ENCODE results near the gene SREBF2. TPM values are rescaled to one million over a fixed set of nuclear protein-coding genes. Genes with fewer than 3 reads are reported as not detected.
A peak's percentile ranks its signal among the peaks of the same experiment; 100 is the strongest.

SREBF2 gene
- total and polyA plus RNA-seq, 4 experiments from 2014 or later: 14.5 to 112 (median 66.3) TPM

DNA sequence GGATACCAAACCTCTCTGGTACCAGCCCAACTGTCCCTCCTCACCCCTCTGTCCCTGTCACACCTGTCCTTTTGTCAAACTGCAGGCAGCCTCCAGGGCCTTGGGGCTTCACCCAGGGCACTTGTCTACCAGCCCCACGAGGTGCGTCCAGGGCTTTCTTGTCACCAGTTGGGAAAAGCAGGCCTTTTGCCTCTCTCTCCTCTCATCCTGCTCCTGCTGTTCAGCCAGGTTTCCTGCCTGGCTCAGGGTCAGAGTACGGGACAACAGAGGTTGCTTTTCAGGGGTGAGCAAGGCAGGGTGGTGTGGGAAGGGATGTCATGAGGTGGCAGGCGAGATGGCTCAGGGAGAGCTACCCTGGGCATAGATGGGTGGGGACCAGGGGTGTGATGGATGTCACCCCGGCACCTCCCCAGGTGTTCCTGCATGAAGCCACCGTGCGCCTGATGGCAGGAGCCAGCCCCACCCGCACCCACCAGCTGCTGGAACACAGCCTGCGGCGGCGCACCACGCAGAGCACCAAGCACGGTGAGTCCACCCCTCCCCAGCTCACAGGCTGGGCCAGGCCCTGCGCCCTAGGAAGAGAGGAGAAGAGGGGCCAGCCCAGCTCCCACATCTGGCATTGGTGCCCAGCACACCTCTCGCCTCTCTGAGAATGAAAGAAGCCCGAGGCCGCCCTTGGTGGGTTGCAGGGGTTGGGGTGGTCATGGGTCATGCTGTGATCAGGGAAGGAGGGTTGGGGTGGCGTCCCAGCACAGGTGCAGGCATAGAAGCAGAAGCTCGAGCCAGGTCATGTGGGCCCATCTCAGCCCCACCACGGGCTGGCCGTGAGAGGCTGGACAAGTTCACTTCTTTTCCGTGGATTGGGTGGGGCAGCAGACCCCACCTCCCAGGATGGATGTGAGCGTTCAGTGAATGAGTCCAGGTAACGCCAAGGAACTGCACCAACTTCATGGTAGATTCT, 71.8 kb downstream of the SREBF2 start:
- peaks cover 27% of the 10 kb centered on the region for H3K4me1 ChIP-seq (ENCODE audit: insufficient read depth, low read length)
- H3K36me3 ChIP-seq (ENCODE audit: insufficient read depth, low read length): peaks cover 10% of the 10 kb centered on the region
- CTCF ChIA-PET (ENCODE audit: partially characterized antibody): no interaction called here
- no peak overlapping the region for H3K4me3 ChIP-seq (ENCODE audit: low read length in 2 of 2)
- no peak for DNase-seq
- Mint-ChIP-seq H3K4me3 (no peak overlapping the region), H3K27me3 (peaks cover 5 to 6% of the 10 kb centered on the region in 2 donors), H3K27ac (peak overlapping the region in 2 of 7 donors; percentile 13 to 78), H3K36me3 (peaks cover 10 to 26% of the 10 kb centered on the region in 2 donors), H3K9me3 (peaks cover 0 to 4% (median 0%) of the 10 kb centered on the region in 8 donors), H3K4me1 (peaks cover 14 to 27% (median 19%) of the 10 kb centered on the region in 4 donors)
- intact Hi-C loops (cut with micrococcal nuclease): no loop called here
- POLR2A ChIA-PET (ENCODE audit: partially characterized antibody): interaction anchor here (0.6 kb wide), 1 partner anchor 36 kb away, joined by 3 read pairs; no protein-coding TSS in a partner anchor
- H3K9me3 ChIP-seq (ENCODE audit: control insufficient read depth in 1 of 2, low read length in 2 of 2): no peaks in the 10 kb centered on the region
- H3K27me3 ChIP-seq (ENCODE audit: insufficient read depth, low read length): no peaks in the 10 kb centered on the region
- H3K27ac ChIP-seq (ENCODE audit: low read depth, low read length): no peak overlapping the region

GRCh38 chr22:41905411-41906202, 72.7 kb downstream of the SREBF2 start:
- Histone ChIP-seq H3K4me1 (ENCODE audit: insufficient read depth, low read length) (peaks cover 32% of the 10 kb centered on the region), H3K4me3 (ENCODE audit: low read length in 2 of 2) (no peak overlapping the region), H3K9me3 (ENCODE audit: control insufficient read depth in 1 of 2, low read length in 2 of 2) (no peaks in the 10 kb centered on the region), H3K27ac (ENCODE audit: low read depth, low read length) (no peak overlapping the region), H3K27me3 (ENCODE audit: insufficient read depth, low read length) (no peaks in the 10 kb centered on the region), H3K36me3 (ENCODE audit: insufficient read depth, low read length) (peaks cover 7% of the 10 kb centered on the region)
- Mint-ChIP-seq H3K36me3 (peaks cover 10 to 19% of the 10 kb centered on the region in 2 donors), H3K9me3 (peaks cover 0 to 4% (median 0%) of the 10 kb centered on the region in 8 donors), H3K4me3 (no peak overlapping the region), H3K27me3 (peaks cover 5 to 6% of the 10 kb centered on the region in 2 donors), H3K27ac (peak overlapping the region in 3 of 7 donors; percentile 7 to 92 (median 29)), H3K4me1 (peaks cover 14 to 27% (median 19%) of the 10 kb centered on the region in 4 donors)
- ChIA-PET POLR2A (ENCODE audit: partially characterized antibody) (interaction anchor here (0.6 kb wide), 1 partner anchor 35 kb away, joined by 3 read pairs; no protein-coding TSS in a partner anchor), CTCF (ENCODE audit: partially characterized antibody) (interaction anchor here (0.6 to 2.9 kb wide), 2 partner anchors 34 to 63 kb away, joined by 3 to 13 read pairs; no protein-coding TSS in a partner anchor)
- intact Hi-C loops (cut with micrococcal nuclease): no loop called here
- no peak for DNase-seq

- DNase-seq: no peak
- H3K9me3 ChIP-seq (ENCODE audit: control insufficient read depth in 1 of 2, low read length in 2 of 2): no peaks in the 10 kb centered on the region
- Mint-ChIP-seq H3K4me1 (peaks cover 16 to 33% (median 23%) of the 10 kb centered on the region in 4 donors), H3K36me3 (peaks cover 10 to 17% of the 10 kb centered on the region in 2 donors), H3K9me3 (peaks cover 0 to 4% (median 0%) of the 10 kb centered on the region in 8 donors), H3K27me3 (peaks cover 6 to 9% of the 10 kb centered on the region in 2 donors), H3K4me3 (no peak overlapping the region), H3K27ac (peak overlapping the region in 1 of 7 donors; percentile 16)
- peaks cover 6% of the 10 kb centered on the region for H3K36me3 ChIP-seq (ENCODE audit: insufficient read depth, low read length)
- POLR2A ChIA-PET (ENCODE audit: partially characterized antibody): interaction anchor here (0.9 to 9.1 kb wide), 5 partner anchors 33 to 106 kb away, joined by 3 to 67 read pairs (median 4); partner anchors contain the start of genes CCDC134 and SREBF2
- H3K27me3 ChIP-seq (ENCODE audit: insufficient read depth, low read length): peaks cover 4% of the 10 kb centered on the region
- H3K4me1 ChIP-seq (ENCODE audit: insufficient read depth, low read length): peaks cover 40% of the 10 kb centered on the region
- H3K4me3 ChIP-seq (ENCODE audit: low read length in 2 of 2): no peak overlapping the region
- intact Hi-C loops (cut with micrococcal nuclease): no loop called here
- no peak overlapping the region for H3K27ac ChIP-seq (ENCODE audit: low read depth, low read length)
- CTCF ChIA-PET (ENCODE audit: partially characterized antibody): interaction anchor here (2.9 kb wide), 1 partner anchor 33 kb away, joined by 13 read pairs; no protein-coding TSS in a partner anchor
Measured at GRCh38 chr22:41906822-41907221, 73.9 kb downstream of the SREBF2 start.

DNA sequence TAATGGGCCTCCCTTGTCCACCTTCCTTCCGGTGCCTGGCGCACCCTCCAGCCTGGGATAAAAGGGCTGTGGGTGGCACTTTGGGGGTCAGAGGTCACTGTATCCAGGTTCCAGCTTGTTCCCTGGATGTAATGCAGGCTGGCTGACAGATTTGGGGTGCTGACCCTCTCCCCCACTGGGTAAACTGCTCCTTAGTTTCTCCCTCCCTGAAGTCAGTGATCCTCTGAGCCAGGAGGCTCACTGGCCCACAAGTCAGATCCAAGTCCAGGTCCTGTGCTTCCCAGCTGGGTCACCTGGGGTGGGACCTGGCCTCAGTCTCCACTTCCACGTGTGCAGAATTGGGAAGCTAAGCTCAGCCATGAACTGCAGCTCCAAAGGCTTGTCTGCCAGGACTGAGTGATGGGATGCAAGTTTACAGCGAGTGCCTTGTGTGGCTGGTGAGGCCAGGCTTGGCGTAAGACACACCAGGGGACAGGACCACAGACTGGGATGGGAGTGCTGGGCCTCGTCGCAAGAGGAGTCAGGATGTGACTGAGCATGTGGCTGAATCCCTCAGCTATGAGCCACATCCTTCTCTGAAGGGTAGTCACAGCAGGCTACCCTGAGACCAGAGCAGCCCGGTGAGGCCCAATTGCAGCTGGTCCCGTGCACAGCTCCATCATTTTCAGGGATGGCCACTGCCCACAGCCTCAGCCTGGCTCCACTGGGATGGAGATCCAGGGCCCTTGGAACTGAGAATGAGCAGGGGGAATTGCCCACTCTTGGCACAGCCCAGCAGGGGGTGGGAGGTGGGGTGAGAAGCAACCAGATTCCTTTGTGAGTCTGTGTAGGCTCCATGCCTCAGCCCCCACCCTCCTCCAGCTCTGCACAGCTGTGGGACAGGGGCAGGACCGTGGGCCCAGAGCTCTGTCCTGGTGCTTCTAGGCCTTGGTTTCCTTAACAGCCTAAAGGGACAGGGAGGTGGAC, 74.8 kb downstream of the SREBF2 start:
- POLR2A ChIA-PET (ENCODE audit: partially characterized antibody): interaction anchor here (0.9 to 9.1 kb wide), 11 partner anchors 10 to 107 kb away, joined by 3 to 67 read pairs (median 4); partner anchors contain the start of genes CCDC134, SREBF2 and TNFRSF13C
- Histone ChIP-seq H3K27me3 (ENCODE audit: insufficient read depth, low read length) (peaks cover 13% of the 10 kb centered on the region), H3K36me3 (ENCODE audit: insufficient read depth, low read length) (peaks cover 3% of the 10 kb centered on the region), H3K4me3 (ENCODE audit: low read length in 2 of 2) (no peak overlapping the region), H3K27ac (ENCODE audit: low read depth, low read length) (no peak overlapping the region), H3K9me3 (ENCODE audit: control insufficient read depth in 1 of 2, low read length in 2 of 2) (no peaks in the 10 kb centered on the region), H3K4me1 (ENCODE audit: insufficient read depth, low read length) (peaks cover 40% of the 10 kb centered on the region)
- peaks cover 14 to 15% of the 10 kb centered on the region in 2 donors for H3K27me3 Mint-ChIP-seq
- H3K4me3 Mint-ChIP-seq: peak overlapping the region in 3 of 8 donors; percentile 2 to 88 (median 63)
- peaks cover 6 to 14% of the 10 kb centered on the region in 2 donors for H3K36me3 Mint-ChIP-seq
- peak overlapping the region in 6 of 7 donors; percentile 29 to 94 (median 50) for H3K27ac Mint-ChIP-seq
- DNase-seq: no peak
- H3K9me3 Mint-ChIP-seq: peaks cover 0 to 4% (median 0%) of the 10 kb centered on the region in 8 donors
- intact Hi-C loops (cut with micrococcal nuclease): loop anchor here (2.0 kb wide), 1 partner anchor 33 kb away; no protein-coding TSS in a partner anchor
- CTCF ChIA-PET (ENCODE audit: partially characterized antibody): interaction anchor here (0.9 to 2.9 kb wide), 5 partner anchors 18 to 210 kb away, joined by 3 to 13 read pairs (median 3); partner anchors contain the start of gene TNFRSF13C
- H3K4me1 Mint-ChIP-seq: peaks cover 16 to 36% (median 24%) of the 10 kb centered on the region in 4 donors

GRCh38 chr22:41908411-41909309, 75.8 kb downstream of the SREBF2 start:
- Mint-ChIP-seq H3K4me3 (peak overlapping the region; percentile 63 to 91 (median 82)), H3K36me3 (peaks cover 6 to 11% of the 10 kb centered on the region in 2 donors), H3K27me3 (peaks cover 20 to 23% of the 10 kb centered on the region in 2 donors), H3K9me3 (peaks cover 0 to 4% (median 0%) of the 10 kb centered on the region in 8 donors), H3K4me1 (peaks cover 16 to 42% (median 25%) of the 10 kb centered on the region in 4 donors), H3K27ac (peak overlapping the region; percentile 79 to 94 (median 89))
- Histone ChIP-seq H3K27ac (ENCODE audit: low read depth, low read length) (no peak overlapping the region), H3K4me3 (ENCODE audit: low read length in 2 of 2) (no peak overlapping the region), H3K36me3 (ENCODE audit: insufficient read depth, low read length) (peaks cover 3% of the 10 kb centered on the region), H3K4me1 (ENCODE audit: insufficient read depth, low read length) (peaks cover 40% of the 10 kb centered on the region), H3K9me3 (ENCODE audit: control insufficient read depth in 1 of 2, low read length in 2 of 2) (no peaks in the 10 kb centered on the region), H3K27me3 (ENCODE audit: insufficient read depth, low read length) (peaks cover 20% of the 10 kb centered on the region)
- POLR2A ChIA-PET (ENCODE audit: partially characterized antibody): interaction anchor here (1.0 to 9.1 kb wide), 10 partner anchors 9 to 108 kb away, joined by 3 to 67 read pairs (median 6); partner anchors contain the start of genes SREBF2 and TNFRSF13C
- peak; percentile 40 to 49 (median 45) for DNase-seq
- CTCF ChIA-PET (ENCODE audit: partially characterized antibody): interaction anchor here (0.9 to 2.9 kb wide), 5 partner anchors 17 to 211 kb away, joined by 3 to 13 read pairs (median 3); partner anchors contain the start of gene TNFRSF13C
- intact Hi-C loops (cut with micrococcal nuclease): loop anchor here (2.0 kb wide), 1 partner anchor 32 kb away; no protein-coding TSS in a partner anchor

Data from CD4-positive, alpha-beta memory T cell (primary cell).